Measurements from ENCODE around the gene ADAMTS7. TPM values are rescaled to one million over a fixed set of nuclear protein-coding genes. Genes with fewer than 3 reads are reported as not detected.

ADAMTS7 gene
- total RNA-seq, 1 experiment from 2014 or later = 23.1 TPM

- H3K14ac ChIP-seq (ENCODE audit: insufficient read depth, low read length) = no peak overlapping the region
- H3K4me1 ChIP-seq (ENCODE audit: insufficient read depth, low read length) = no peaks in the 10 kb centered on the region
- no peak overlapping the region for H3K56ac ChIP-seq (ENCODE audit: insufficient read length, low read depth, low read length)
- no peak overlapping the region for H3T11ph ChIP-seq (ENCODE audit: low read length)
- no peaks in the 10 kb centered on the region for H3K79me1 ChIP-seq (ENCODE audit: insufficient read depth, low read depth, low read length, poor library complexity, severe bottlenecking)
- no peak overlapping the region for H3K27ac Mint-ChIP-seq
- no peaks in the 10 kb centered on the region for H3K27me3 Mint-ChIP-seq (ENCODE audit: low read depth)
- H2BK12ac ChIP-seq (ENCODE audit: insufficient read length, low read depth, low read length) = no peak overlapping the region
- no peaks in the 10 kb centered on the region for H3K27me3 ChIP-seq (ENCODE audit: insufficient read depth, low read length)
- no peak overlapping the region for H3K18ac ChIP-seq (ENCODE audit: insufficient read length, low read depth, low read length)
- no peak overlapping the region for H2BK120ac ChIP-seq (ENCODE audit: low read depth, low read length, poor library complexity, severe bottlenecking)
- H3K4me3 Mint-ChIP-seq = no peak overlapping the region
- no peak overlapping the region for H4K5ac ChIP-seq (ENCODE audit: insufficient read length, low read depth, low read length)
- no peak overlapping the region for H3K9ac ChIP-seq (ENCODE audit: extremely low read depth, insufficient read length, low read length)
- H2BK15ac ChIP-seq (ENCODE audit: low read depth, low read length) = no peak overlapping the region
- H3K4me2 ChIP-seq (ENCODE audit: insufficient read depth, insufficient read length, low read length) = no peak overlapping the region
- no peak for TF ChIP-seq CTCF (conservative IDR thresholded peaks at IDR 0.05)
- H3K9me3 Mint-ChIP-seq = no peaks in the 10 kb centered on the region; a peak in 1 of 5 replicates
- H2BK5ac ChIP-seq (ENCODE audit: insufficient read length, low read length) = no peak overlapping the region
- 0 out of 4 replicates have a peak, but pooled peaks cover 0 to 6% of the 10 kb centered on the region in 2 experiments for H3K4me1 Mint-ChIP-seq
- H4K91ac ChIP-seq (ENCODE audit: insufficient read length, low read depth, low read length) = no peak overlapping the region
- no peak for DNase-seq
- no peak overlapping the region for H2AK5ac ChIP-seq (ENCODE audit: insufficient read length, low read length)
- no peak overlapping the region for H4K8ac ChIP-seq (replicated peaks; ENCODE audit: insufficient read length, low read depth, low read length)
- H3K4ac ChIP-seq (ENCODE audit: low read depth, low read length) = no peak overlapping the region
- no peaks in the 10 kb centered on the region for H3K23me2 ChIP-seq (ENCODE audit: insufficient read length, low read depth, low read length, poor library complexity, severe bottlenecking)
- H2BK20ac ChIP-seq (ENCODE audit: low read depth, low read length, poor library complexity, severe bottlenecking) = no peak overlapping the region
- H3K79me2 ChIP-seq (ENCODE audit: insufficient read depth, low read length) = no peaks in the 10 kb centered on the region
- no peak overlapping the region for H3K27ac ChIP-seq (ENCODE audit: insufficient read length, low read depth, low read length)
- H3K23ac ChIP-seq (ENCODE audit: insufficient read length, low read depth, low read length) = no peak overlapping the region
- H2AFZ ChIP-seq (ENCODE audit: low read length) = no peak overlapping the region
- WGBS (ENCODE audit: extremely low coverage, insufficient read length, low lambda C conversion rate) = no CpG with 5 or more reads among the region's 13 CpGs
- H3K9me3 ChIP-seq (ENCODE audit: control insufficient read depth, low read depth, low read length) = no peaks in the 10 kb centered on the region
- peaks cover 6 to 17% (median 11%) of the 10 kb centered on the region in 3 experiments; a peak in 6 of 7 replicates for H3K36me3 Mint-ChIP-seq (ENCODE audit: insufficient read depth in 1 of 3, low read depth in 3 of 3)
- H4K20me1 ChIP-seq (ENCODE audit: control insufficient read depth, insufficient read depth, insufficient read length) = no peaks in the 10 kb centered on the region
These were observed 13.3 kb downstream of the ADAMTS7 start for GRCh38 chr15:78797951-78798350.
